Measurements from ENCODE around the gene NR4A3. TPM values are rescaled to one million over a fixed set of nuclear protein-coding genes. Genes with fewer than 3 reads are reported as not detected.
A peak's percentile ranks its signal among the peaks of the same experiment; 100 is the strongest.

The NR4A3 gene
- total and polyA plus RNA-seq, 2 of the 13 experiments (the other 11 are each of a cell fraction or from before 2014, with no cell fraction given) = 0.02 to 0.09 TPM

- TF ChIP-seq ZNF274 (CRISPR knock-in tag; IDR thresholded peaks at IDR 0.05) = no peak
Observed at GRCh38 chr9:99835581-99835980, 13.9 kb downstream of the NR4A3 start (continued).

- BruUV-seq (replicated peaks) = no TSS peak
- Histone ChIP-seq H3K9ac (ENCODE audit: insufficient read depth, low read depth, low read length) (no peak overlapping the region), H3K27ac (ENCODE audit: extremely low read length, insufficient read depth, low read length) (no peak overlapping the region), H3K4me2 (ENCODE audit: low read depth, low read length) (no peak overlapping the region), H3K36me3 (replicated peaks in 1 of 2; ENCODE audit: control insufficient read depth in 1 of 2, insufficient read depth in 2 of 2, low read length in 2 of 2) (no peaks in the 10 kb centered on the region), H4K20me1 (ENCODE audit: insufficient read depth, low read length) (no peaks in the 10 kb centered on the region), H3K9me3 (ENCODE audit: low read length) (no peaks in the 10 kb centered on the region), H2AFZ (ENCODE audit: low read length) (no peak overlapping the region), H3K27me3 (ENCODE audit: control insufficient read depth in 1 of 2, insufficient read depth in 2 of 2, low read length in 2 of 2) (peaks cover 0 to 6% of the 10 kb centered on the region in 2 experiments; a peak in 1 of 5 replicates), H3K79me2 (ENCODE audit: insufficient read depth, low read length) (no peaks in the 10 kb centered on the region), H3K4me3 (replicated peaks in 1 of 3; ENCODE audit: insufficient read depth in 1 of 3, low read depth in 2 of 3, low read length in 3 of 3) (no peak overlapping the region), H3K4me1 (ENCODE audit: insufficient read depth, low read length) (no peaks in the 10 kb centered on the region)
- FAIRE-seq (no peak), ATAC-seq (peak; percentile 55; the same call in 2 of the 3 replicates), DNase-seq (ENCODE audit: low spot score) (no peak)
- intact Hi-C loops (cut with micrococcal nuclease; ENCODE audit: unreplicated experiment) (no loop called here), in situ Hi-C loops (cut with HindIII; ENCODE audit: extremely low pct_ligation_motif_present, low pct_unique_long_range_greater_than_20kb) (no loop called here)
- TF ChIP-seq ZSCAN9 (CRISPR knock-in tag; IDR thresholded peaks at IDR 0.05; ENCODE audit: borderline replicate concordance) (no peak), ZNF850 (CRISPR knock-in tag; conservative IDR thresholded peaks at IDR 0.05) (no peak), FOXK1 (CRISPR knock-in tag; IDR thresholded peaks at IDR 0.05; ENCODE audit: borderline replicate concordance, low read depth) (no peak), MED8 (CRISPR knock-in tag; IDR thresholded peaks at IDR 0.05; ENCODE audit: insufficient replicate concordance) (no peak), FIP1L1 (IDR thresholded peaks at IDR 0.05; ENCODE audit: borderline replicate concordance, insufficient read depth, low read depth, low read length) (no peak), THAP7 (CRISPR knock-in tag; IDR thresholded peaks at IDR 0.05) (no peak), PHF21A (CRISPR knock-in tag; IDR thresholded peaks at IDR 0.05) (no peak), FOXK2 (IDR thresholded peaks at IDR 0.05) (no peak)
- POLR2A ChIA-PET = no interaction called here
- 0% methylated on average over 1 of the region's 1 CpG for WGBS (ENCODE audit: low lambda C conversion rate)
- CTCF ChIA-PET (ENCODE audit: low intra/inter-chr PET ratio, low total read pairs) = no interaction called here
Observed at GRCh38 chr9:99840072-99840471, 18.4 kb downstream of the NR4A3 start.

Data from HepG2 (cell line).